GM19468 (cell line): ENCODE data around the gene DVL1.
"Not testable (repeated sequence)": the region's sequence is repeated elsewhere in the genome, so short reads cannot be mapped to it uniquely, and the experiment has no call there.

Source experiments
- ATAC-seq: cut with Tn5 transposase; IDR thresholded peaks from one replicate; pipeline ENCODE4 v1.9.1; 2021; ENCODE audit warnings: mild to moderate bottlenecking, moderate library complexity, moderate number of reproducible peaks; ENCODE audit not compliant: unreplicated experiment; ENCODE audit errors: extremely low read depth

The DVL1 gene

GRCh38 chr1:1330366-1331067 lies 18.7 kb downstream of the DVL1 start:
- ATAC-seq = no peak

GRCh38 chr1:1329304-1330210 lies 19.7 kb downstream of the DVL1 start:
- ATAC-seq = no peak

DNA sequence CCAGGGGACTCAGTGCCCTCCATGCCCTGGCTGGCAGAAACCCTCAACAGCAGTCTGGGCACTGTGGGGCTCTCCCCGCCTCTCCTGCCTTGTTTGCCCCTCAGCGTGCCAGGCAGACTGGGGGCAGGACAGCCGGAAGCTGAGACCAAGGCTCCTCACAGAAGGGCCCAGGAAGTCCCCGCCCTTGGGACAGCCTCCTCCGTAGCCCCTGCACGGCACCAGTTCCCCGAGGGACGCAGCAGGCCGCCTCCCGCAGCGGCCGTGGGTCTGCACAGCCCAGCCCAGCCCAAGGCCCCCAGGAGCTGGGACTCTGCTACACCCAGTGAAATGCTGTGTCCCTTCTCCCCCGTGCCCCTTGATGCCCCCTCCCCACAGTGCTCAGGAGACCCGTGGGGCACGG lies 21.0 kb downstream of the DVL1 start:
- no peak for ATAC-seq

GRCh38 chr1:1327291-1327690 lies 21.9 kb downstream of the DVL1 start:
- no peak for ATAC-seq

DNA sequence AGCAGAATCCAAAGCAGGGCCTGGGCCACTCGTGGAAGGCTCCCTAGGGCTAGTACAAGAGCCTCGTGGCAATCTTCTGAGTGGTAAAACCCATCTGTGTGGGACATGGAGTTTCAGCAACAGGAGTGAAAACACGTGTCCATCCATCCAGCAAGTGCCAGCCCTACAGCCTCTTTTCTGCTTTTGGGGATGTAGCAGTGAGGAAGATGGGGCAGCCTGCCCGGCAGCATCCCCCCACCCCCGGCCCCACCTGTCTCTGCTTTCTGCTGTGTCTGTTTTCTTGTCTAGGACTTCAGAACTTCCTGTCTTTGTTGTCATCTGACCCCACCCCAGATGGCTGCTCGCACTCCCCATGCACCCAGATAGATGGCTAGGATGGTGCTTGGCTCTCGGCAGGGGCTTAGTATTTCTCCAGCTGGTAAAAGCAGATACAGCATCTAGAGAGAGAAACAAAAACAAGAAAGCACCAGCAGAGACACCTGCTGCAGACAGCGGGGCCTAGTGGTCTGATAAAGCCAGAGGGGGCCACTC lies 23.1 kb downstream of the DVL1 start:
- ATAC-seq = no peak

DNA sequence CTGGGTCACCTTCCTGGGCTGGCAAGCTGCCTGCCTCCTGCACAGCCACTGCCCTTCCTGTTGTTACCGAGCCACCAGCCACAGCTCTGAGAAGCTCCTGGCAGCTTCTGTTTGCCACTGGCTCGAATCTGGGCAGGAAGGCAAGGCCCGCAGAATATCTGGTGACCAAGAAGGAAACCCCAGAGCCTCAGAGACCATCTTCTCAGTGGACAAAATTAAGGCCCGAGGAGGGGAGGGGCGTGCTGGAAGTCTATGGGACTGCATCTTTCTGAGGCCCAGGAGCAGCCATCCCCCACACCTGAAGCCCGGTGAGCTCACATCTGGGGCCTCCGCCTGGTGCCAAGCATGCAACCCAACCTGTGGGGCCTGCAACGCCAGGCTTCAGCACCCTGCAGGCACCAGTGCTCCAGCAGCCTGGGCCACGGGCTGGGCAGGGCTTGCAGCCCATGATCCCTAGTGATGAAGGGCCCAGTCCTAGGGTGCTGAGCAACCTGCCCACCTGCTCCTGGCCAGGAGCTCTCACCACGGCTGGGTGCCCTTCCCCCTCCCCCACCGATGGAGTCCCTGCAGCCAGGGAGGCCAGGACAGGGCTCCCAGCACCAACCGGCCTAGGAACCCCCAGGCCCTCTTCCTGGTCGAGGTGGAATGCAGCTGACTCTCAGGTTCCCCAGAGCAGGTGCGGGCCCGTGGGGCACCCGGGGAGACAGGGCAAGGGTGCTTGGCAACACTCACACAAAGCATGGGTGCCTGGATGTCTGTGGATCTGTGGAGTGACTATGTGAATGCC lies 23.7 kb downstream of the DVL1 start:
- ATAC-seq = no peak

GRCh38 chr1:1324524-1325287 lies 24.5 kb downstream of the DVL1 start, which contains the start of the genes CPTP and INTS11:
TSS of gene CPTP (plus strand) at chr1:1324802. CDS start at chr1:1326911, 2,109 bp downstream.
TSS of gene INTS11 (minus strand) at chr1:1324660. CDS start at chr1:1324608, 52 bp downstream.
- ATAC-seq = peak; percentile 66

- ATAC-seq = no peak
These were observed 25.1 kb downstream of the DVL1 start for GRCh38 chr1:1324084-1324523.

DNA sequence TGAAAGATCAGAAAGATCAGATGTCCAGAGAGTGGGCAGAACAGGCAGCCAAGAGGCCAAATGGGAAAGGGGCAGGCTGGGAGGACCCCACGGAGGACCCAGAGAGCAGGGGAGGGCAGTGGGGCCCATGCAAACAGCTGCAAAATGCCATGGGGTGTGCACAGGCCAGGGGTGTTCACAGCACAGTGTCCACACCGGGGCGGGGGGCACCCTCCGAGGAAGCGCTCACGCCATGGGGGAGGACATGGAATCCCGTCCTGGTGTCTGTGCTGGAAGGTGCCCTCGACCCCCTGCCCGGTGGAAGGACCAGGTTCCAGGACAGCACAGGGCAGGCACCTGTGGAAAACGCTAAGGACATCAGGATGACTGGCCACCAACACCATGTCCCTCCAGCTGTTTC lies 26.3 kb downstream of the DVL1 start:
- ATAC-seq = no peak

DNA sequence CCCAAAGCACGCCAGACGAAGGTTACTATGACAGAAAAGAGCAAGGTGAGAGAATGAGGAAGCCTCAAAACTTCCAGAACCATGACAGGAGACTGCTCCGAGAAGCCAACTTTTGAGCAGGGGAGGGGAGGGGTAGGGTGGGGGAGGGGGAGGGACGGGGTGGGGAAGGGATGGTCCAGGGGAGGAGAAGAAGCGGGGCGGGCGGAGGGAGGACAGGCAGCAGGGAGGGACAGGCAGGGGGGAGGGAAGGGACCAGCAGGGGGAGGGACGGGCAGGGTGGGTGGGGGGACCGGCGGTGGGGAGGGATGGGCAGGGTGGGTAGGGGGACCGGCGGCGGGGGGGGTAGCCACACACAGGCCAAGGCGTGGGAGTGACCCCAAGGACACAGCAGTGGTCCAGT lies 26.8 kb downstream of the DVL1 start:
- ATAC-seq = no peak

DNA sequence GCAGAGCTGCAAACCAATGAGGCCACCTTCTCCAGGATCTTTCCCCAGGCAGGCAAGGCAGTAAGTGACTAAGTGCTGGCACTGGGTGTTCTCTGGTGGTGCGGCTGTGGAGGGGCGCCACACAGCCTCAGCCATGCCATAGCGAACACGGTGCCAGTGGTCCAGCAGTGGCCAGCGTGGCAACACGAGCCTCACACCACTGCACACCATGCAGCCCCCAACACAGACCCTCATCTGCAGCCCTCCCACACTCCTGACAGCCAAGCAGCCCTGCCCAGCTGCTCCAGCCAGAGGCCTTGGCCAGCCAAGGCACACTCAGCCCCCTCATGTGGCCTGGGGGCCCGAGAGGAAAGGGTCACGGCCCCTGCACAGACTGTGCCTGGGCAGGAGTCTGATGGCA lies 27.7 kb downstream of the DVL1 start:
- no peak for ATAC-seq

GRCh38 chr1:1320666-1321448 lies 28.4 kb downstream of the DVL1 start:
- no peak for ATAC-seq

DNA sequence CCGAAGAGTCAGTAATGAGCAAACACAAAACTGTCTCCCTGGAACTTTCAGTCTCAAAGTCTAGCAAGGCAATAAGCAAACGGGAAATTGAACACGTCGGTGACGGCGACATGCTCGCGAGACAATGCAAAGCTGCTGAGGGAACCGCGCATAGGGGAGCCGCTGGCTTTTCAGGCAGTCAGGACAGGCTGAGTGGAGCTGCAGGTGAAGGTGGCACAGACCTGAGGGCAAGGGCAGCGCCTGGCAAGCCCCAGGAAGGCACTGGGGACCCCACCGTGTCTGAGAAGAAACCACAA lies 29.6 kb downstream of the DVL1 start:
- ATAC-seq = no peak

- ATAC-seq = no peak
These were observed 30.2 kb downstream of the DVL1 start for GRCh38 chr1:1318777-1319645.

- no peak for ATAC-seq
These were observed 31.0 kb downstream of the DVL1 start for GRCh38 chr1:1318131-1318652.

DNA sequence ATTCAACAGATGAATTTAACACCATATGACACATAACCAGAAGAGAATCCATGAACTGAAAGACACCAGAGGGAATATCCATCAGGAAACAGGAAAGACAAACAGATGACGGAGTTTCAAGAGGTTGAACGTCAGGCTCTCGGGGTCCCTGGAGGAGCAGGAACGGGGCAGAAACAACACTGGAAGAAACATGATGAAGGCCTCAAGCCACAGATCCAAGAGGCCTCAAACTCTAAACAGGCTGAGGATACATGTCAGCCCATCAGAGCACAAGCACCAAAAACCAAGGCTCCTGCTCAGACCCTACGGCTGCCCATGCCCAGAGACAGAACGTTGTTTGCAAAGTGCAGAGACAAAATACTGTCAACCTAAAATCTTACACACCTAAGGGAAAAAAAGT lies 31.8 kb downstream of the DVL1 start:
- ATAC-seq = no peak

GRCh38 chr1:1316199-1316598 lies 33.0 kb downstream of the DVL1 start:
- not testable (repeated sequence) for ATAC-seq

DNA sequence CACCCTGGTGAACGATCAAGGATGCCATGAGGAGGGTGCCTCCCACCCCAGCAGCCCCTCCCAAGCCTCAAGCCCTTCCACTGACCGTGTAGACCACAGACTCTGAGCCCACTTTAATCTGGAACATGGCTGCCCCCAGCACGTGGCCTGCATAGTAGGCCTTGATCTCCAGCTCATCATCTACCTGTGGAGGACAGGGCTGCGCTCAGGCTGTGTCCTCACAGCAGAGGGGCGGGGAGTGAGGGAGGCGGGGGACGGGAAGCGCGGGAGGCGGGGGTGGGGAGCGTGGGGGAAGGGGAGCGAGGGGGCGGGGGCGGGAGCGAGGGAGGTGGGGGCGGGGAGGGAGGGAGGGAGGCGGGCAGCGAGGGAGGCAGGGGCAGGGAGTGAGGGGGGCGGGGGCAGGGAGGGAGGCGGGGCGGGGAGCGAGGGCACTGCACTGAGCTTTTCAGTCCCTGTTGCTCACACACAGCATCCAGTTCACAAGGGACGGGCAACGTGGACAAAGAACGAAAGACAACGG lies 33.7 kb downstream of the DVL1 start:
- ATAC-seq = no peak
